SW 1271 (cell line): ENCODE data around the gene MRGPRX3.
"Not testable (repeated sequence)": the region's sequence is repeated elsewhere in the genome, so short reads cannot be mapped to it uniquely, and the experiment has no call there.

Source experiments
- DNase-seq, 2 experiments: peaks; one replicate each; lab custom pipeline; 2025; lab: John Stamatoyannopoulos, UW

Gene MRGPRX3

GRCh38 chr11:18132341-18132740 lies at the start of gene MRGPRX3:
TSS of gene MRGPRX3 (plus strand) at chr11:18132571. CDS start at chr11:18137203, 4,632 bp downstream.
- no peak for DNase-seq

GRCh38 chr11:18088366-18088765 lies 44.0 kb upstream of the MRGPRX3 start:
- DNase-seq, result no peak

- DNase-seq, result no peak
These were observed 43.4 kb upstream of the MRGPRX3 start for GRCh38 chr11:18088966-18089365.

- DNase-seq, result no peak
These were observed 40.6 kb upstream of the MRGPRX3 start for GRCh38 chr11:18091731-18092130.

- no peak for DNase-seq
These were observed 38.4 kb upstream of the MRGPRX3 start for GRCh38 chr11:18093959-18094358.

- no peak for DNase-seq
These were observed 31.3 kb upstream of the MRGPRX3 start for GRCh38 chr11:18100926-18101656.

- DNase-seq, result no peak
These were observed 27.1 kb upstream of the MRGPRX3 start for GRCh38 chr11:18105086-18105801.

GRCh38 chr11:18105802-18106574 lies 26.4 kb upstream of the MRGPRX3 start, which contains the start of gene SAAL1:
TSS of gene SAAL1 (minus strand) at chr11:18106082. CDS start at chr11:18106041, 41 bp downstream.
- peak; percentile 26 to 73 for DNase-seq

GRCh38 chr11:18106688-18107087 lies 25.7 kb upstream of the MRGPRX3 start:
- DNase-seq, result no peak

- no peak for DNase-seq
These were observed 24.1 kb upstream of the MRGPRX3 start for GRCh38 chr11:18108254-18108653.

GRCh38 chr11:18111005-18111404 lies 21.4 kb upstream of the MRGPRX3 start:
- no peak for DNase-seq

- DNase-seq, result peak; percentile 25 to 62
These were observed 16.8 kb upstream of the MRGPRX3 start for GRCh38 chr11:18115360-18116127.

GRCh38 chr11:18121331-18121828 lies 11.0 kb upstream of the MRGPRX3 start:
- DNase-seq, result not testable (repeated sequence)

- not testable (repeated sequence) for DNase-seq
These were observed 1.3 kb upstream of the MRGPRX3 start for GRCh38 chr11:18131115-18131514.

- no peak for DNase-seq
These were observed 2.9 kb downstream of the MRGPRX3 start for GRCh38 chr11:18135308-18135707.

- DNase-seq, result no peak
These were observed 4.9 kb downstream of the MRGPRX3 start for GRCh38 chr11:18137186-18137800.

- DNase-seq, result no peak
These were observed 7.8 kb downstream of the MRGPRX3 start for GRCh38 chr11:18140145-18140544.

- peak in 1 of 2 experiments; percentile 12 for DNase-seq
These were observed 11.9 kb downstream of the MRGPRX3 start for GRCh38 chr11:18144243-18144642.

GRCh38 chr11:18145025-18145424 lies 12.7 kb downstream of the MRGPRX3 start:
- DNase-seq, result no peak

GRCh38 chr11:18145837-18146236 lies 13.5 kb downstream of the MRGPRX3 start:
- DNase-seq, result no peak

GRCh38 chr11:18151581-18151980 lies 19.2 kb downstream of the MRGPRX3 start:
- DNase-seq, result no peak
